Naive B cell (primary cell): ENCODE measurements around the gene AGAP1. TPM values are rescaled to one million over a fixed set of nuclear protein-coding genes. Genes with fewer than 3 reads are reported as not detected.
A peak's percentile ranks its signal among the peaks of the same experiment; 100 is the strongest.

Experiments
- ATAC-seq, 2 donors: fragments of 150-1000 bp; cut with Tn5 transposase; 2 replicates each; pipeline ENCODE4 v1.10.0; 2021; ENCODE audit warnings: low read depth in 2 of 2, mild to moderate bottlenecking in 2 of 2, moderate library complexity in 2 of 2
- DNase-seq: peaks from one replicate; pipeline ENCODE4 v3.0.0; 2022
- H3K27ac Mint-ChIP-seq, 6 donors: one replicate each; pipeline ENCODE4 v1.8.0; 2020 to 2022; ENCODE audit warnings: mild to moderate bottlenecking in 6 of 6, mixed read lengths in 6 of 6, moderate library complexity in 5 of 6, inconsistent platforms in 2 of 6
- H3K27me3 Mint-ChIP-seq, 3 donors: one replicate each; pipeline ENCODE4 v1.8.0; 2021 to 2022; ENCODE audit warnings: mixed read lengths in 3 of 3, mild to moderate bottlenecking in 1 of 3
- H3K36me3 Mint-ChIP-seq, 2 donors: one replicate each; pipeline ENCODE4 v1.8.0; 2020 to 2022; ENCODE audit warnings: mixed read lengths in 2 of 2, inconsistent platforms in 1 of 2, mild to moderate bottlenecking in 1 of 2
- H3K4me1 Mint-ChIP-seq, 3 donors: one replicate each; pipeline ENCODE4 v1.8.0; 2020 to 2022; ENCODE audit warnings: mixed read lengths in 3 of 3, inconsistent platforms in 1 of 3, mild to moderate bottlenecking in 1 of 3, moderate library complexity in 1 of 3
- H3K4me3 Mint-ChIP-seq, 8 donors: one replicate each; pipeline ENCODE4 v1.8.0; 2020 to 2022; ENCODE audit warnings: mild to moderate bottlenecking in 8 of 8, mixed read lengths in 8 of 8, moderate library complexity in 8 of 8, inconsistent platforms in 2 of 8
- H3K9me3 Mint-ChIP-seq, 7 donors: one replicate each; pipeline ENCODE4 v1.8.0; 2020 to 2022; ENCODE audit warnings: mixed read lengths in 7 of 7, mild to moderate bottlenecking in 5 of 7, inconsistent platforms in 2 of 7, moderate library complexity in 1 of 7
- polyA plus RNA-seq, 6 donors: library from polyadenylated mRNA; unstranded; fragments of 300-500 nt; fragmentation: Illumina TruSeq; gene quantifications; one replicate each; pipeline ENCODE4 v1.2.3, GENCODE V29; 2021; ENCODE audit warnings: low read depth in 6 of 6

The AGAP1 gene
- polyA plus RNA-seq, 6 donors from 2014 or later = not detected

- peaks cover 0 to 7% of the 10 kb centered on the region in 2 donors for H3K36me3 Mint-ChIP-seq
- H3K4me1 Mint-ChIP-seq = no peaks in the 10 kb centered on the region
- H3K9me3 Mint-ChIP-seq = peaks cover 2 to 20% (median 10%) of the 10 kb centered on the region in 7 donors
- H3K27ac Mint-ChIP-seq = no peak overlapping the region
- no peak overlapping the region for H3K4me3 Mint-ChIP-seq
- DNase-seq (no peak), ATAC-seq (no peak)
- H3K27me3 Mint-ChIP-seq = peaks cover 0 to 14% (median 11%) of the 10 kb centered on the region in 3 donors
Observed at GRCh38 chr2:235603659-235604058, 109.8 kb downstream of the AGAP1 start.

- DNase-seq (no peak), ATAC-seq (no peak)
- H3K9me3 Mint-ChIP-seq = peaks cover 2 to 20% (median 10%) of the 10 kb centered on the region in 7 donors
- no peaks in the 10 kb centered on the region for H3K4me1 Mint-ChIP-seq
- no peak overlapping the region for H3K4me3 Mint-ChIP-seq
- no peak overlapping the region for H3K27ac Mint-ChIP-seq
- H3K27me3 Mint-ChIP-seq = peaks cover 8 to 17% (median 14%) of the 10 kb centered on the region in 3 donors
- peaks cover 0 to 7% of the 10 kb centered on the region in 2 donors for H3K36me3 Mint-ChIP-seq
Observed at GRCh38 chr2:235605312-235606003, 111.6 kb downstream of the AGAP1 start.

GRCh38 chr2:235606004-235606715 is 112.3 kb downstream of the AGAP1 start:
- DNase-seq (no peak), ATAC-seq (no peak)
- peaks cover 5 to 20% (median 10%) of the 10 kb centered on the region in 7 donors for H3K9me3 Mint-ChIP-seq
- H3K4me3 Mint-ChIP-seq = no peak overlapping the region
- no peaks in the 10 kb centered on the region for H3K4me1 Mint-ChIP-seq
- no peak overlapping the region for H3K27ac Mint-ChIP-seq
- H3K27me3 Mint-ChIP-seq = peaks cover 8 to 17% (median 14%) of the 10 kb centered on the region in 3 donors
- H3K36me3 Mint-ChIP-seq = peaks cover 0 to 7% of the 10 kb centered on the region in 2 donors

GRCh38 chr2:235607546-235608199 is 113.8 kb downstream of the AGAP1 start:
- peaks cover 0 to 12% (median 8%) of the 10 kb centered on the region in 7 donors for H3K9me3 Mint-ChIP-seq
- no peaks in the 10 kb centered on the region for H3K4me1 Mint-ChIP-seq
- peaks cover 0 to 7% of the 10 kb centered on the region in 2 donors for H3K36me3 Mint-ChIP-seq
- DNase-seq = no peak
- H3K27me3 Mint-ChIP-seq = peaks cover 8 to 14% (median 10%) of the 10 kb centered on the region in 3 donors
- no peak for ATAC-seq
- H3K4me3 Mint-ChIP-seq = no peak overlapping the region
- peak overlapping the region in 1 of 6 donors; percentile 33 for H3K27ac Mint-ChIP-seq

- H3K36me3 Mint-ChIP-seq = peaks cover 0 to 3% of the 10 kb centered on the region in 2 donors
- H3K9me3 Mint-ChIP-seq = peaks cover 0 to 6% (median 5%) of the 10 kb centered on the region in 7 donors
- DNase-seq (no peak), ATAC-seq (no peak)
- no peak overlapping the region for H3K27ac Mint-ChIP-seq
- no peak overlapping the region for H3K4me3 Mint-ChIP-seq
- peaks cover 6 to 14% (median 8%) of the 10 kb centered on the region in 3 donors for H3K27me3 Mint-ChIP-seq
- no peaks in the 10 kb centered on the region for H3K4me1 Mint-ChIP-seq
Observed at GRCh38 chr2:235608200-235608887, 114.5 kb downstream of the AGAP1 start.

- no peak overlapping the region for H3K27ac Mint-ChIP-seq
- DNase-seq (no peak), ATAC-seq (no peak)
- H3K4me3 Mint-ChIP-seq = no peak overlapping the region
- H3K9me3 Mint-ChIP-seq = peaks cover 0 to 4% (median 2%) of the 10 kb centered on the region in 7 donors
- peaks cover 5 to 20% (median 8%) of the 10 kb centered on the region in 3 donors for H3K27me3 Mint-ChIP-seq
- H3K36me3 Mint-ChIP-seq = no peaks in the 10 kb centered on the region
- peaks cover 0 to 6% (median 2%) of the 10 kb centered on the region in 3 donors for H3K4me1 Mint-ChIP-seq
Observed at GRCh38 chr2:235609321-235609720, 115.5 kb downstream of the AGAP1 start.

GRCh38 chr2:235609746-235610145 is 115.9 kb downstream of the AGAP1 start:
- H3K36me3 Mint-ChIP-seq = no peaks in the 10 kb centered on the region
- H3K9me3 Mint-ChIP-seq = peaks cover 0 to 4% (median 2%) of the 10 kb centered on the region in 7 donors
- H3K27me3 Mint-ChIP-seq = peaks cover 5 to 21% (median 8%) of the 10 kb centered on the region in 3 donors
- peaks cover 0 to 8% (median 2%) of the 10 kb centered on the region in 3 donors for H3K4me1 Mint-ChIP-seq
- H3K27ac Mint-ChIP-seq = no peak overlapping the region
- DNase-seq (no peak), ATAC-seq (no peak)
- no peak overlapping the region for H3K4me3 Mint-ChIP-seq

- Mint-ChIP-seq H3K27ac (no peak overlapping the region), H3K4me3 (no peak overlapping the region), H3K4me1 (peaks cover 0 to 8% (median 2%) of the 10 kb centered on the region in 3 donors), H3K27me3 (peaks cover 5 to 21% (median 8%) of the 10 kb centered on the region in 3 donors), H3K36me3 (no peaks in the 10 kb centered on the region), H3K9me3 (peaks cover 0 to 4% (median 2%) of the 10 kb centered on the region in 7 donors)
- ATAC-seq (no peak), DNase-seq (no peak)
Observed at GRCh38 chr2:235610696-235611257, 116.9 kb downstream of the AGAP1 start.

- no peak overlapping the region for H3K27ac Mint-ChIP-seq
Observed at GRCh38 chr2:235611349-235611748, 117.5 kb downstream of the AGAP1 start.

GRCh38 chr2:235611756-235612155 is 117.9 kb downstream of the AGAP1 start:
- Mint-ChIP-seq H3K27me3 (peaks cover 5 to 21% (median 8%) of the 10 kb centered on the region in 3 donors), H3K36me3 (no peaks in the 10 kb centered on the region), H3K4me1 (peaks cover 0 to 8% (median 2%) of the 10 kb centered on the region in 3 donors), H3K9me3 (peaks cover 0 to 4% (median 2%) of the 10 kb centered on the region in 7 donors), H3K27ac (no peak overlapping the region), H3K4me3 (no peak overlapping the region)
- no peak for DNase-seq
- ATAC-seq = no peak

More at GRCh38 chr2:235611349-235611748, 117.5 kb downstream of the AGAP1 start:
- H3K27me3 Mint-ChIP-seq = peaks cover 5 to 21% (median 8%) of the 10 kb centered on the region in 3 donors
- H3K36me3 Mint-ChIP-seq = no peaks in the 10 kb centered on the region
- peaks cover 0 to 8% (median 2%) of the 10 kb centered on the region in 3 donors for H3K4me1 Mint-ChIP-seq
- ATAC-seq = no peak
- no peak overlapping the region for H3K4me3 Mint-ChIP-seq
- DNase-seq = no peak
- peaks cover 0 to 4% (median 2%) of the 10 kb centered on the region in 7 donors for H3K9me3 Mint-ChIP-seq

GRCh38 chr2:235612181-235612950 is 118.5 kb downstream of the AGAP1 start:
- H3K9me3 Mint-ChIP-seq = peaks cover 0 to 4% (median 2%) of the 10 kb centered on the region in 7 donors
- H3K36me3 Mint-ChIP-seq = no peaks in the 10 kb centered on the region
- DNase-seq (no peak), ATAC-seq (no peak)
- H3K4me3 Mint-ChIP-seq = no peak overlapping the region
- no peak overlapping the region for H3K27ac Mint-ChIP-seq
- H3K4me1 Mint-ChIP-seq = peaks cover 0 to 8% (median 2%) of the 10 kb centered on the region in 3 donors
- peaks cover 5 to 19% (median 8%) of the 10 kb centered on the region in 3 donors for H3K27me3 Mint-ChIP-seq

- H3K27ac Mint-ChIP-seq = no peak overlapping the region
- no peak for ATAC-seq
- H3K27me3 Mint-ChIP-seq = peaks cover 5 to 11% (median 9%) of the 10 kb centered on the region in 3 donors
- peaks cover 0 to 5% (median 3%) of the 10 kb centered on the region in 7 donors for H3K9me3 Mint-ChIP-seq
- no peaks in the 10 kb centered on the region for H3K36me3 Mint-ChIP-seq
- H3K4me3 Mint-ChIP-seq = no peak overlapping the region
- DNase-seq = no peak
- peaks cover 0 to 8% (median 2%) of the 10 kb centered on the region in 3 donors for H3K4me1 Mint-ChIP-seq
Observed at GRCh38 chr2:235613649-235614048, 119.8 kb downstream of the AGAP1 start.
